Naive thymus-derived CD4-positive, alpha-beta T cell (primary cell): ENCODE data around the gene PTGR3. TPM values are rescaled to one million over a fixed set of nuclear protein-coding genes. Genes with fewer than 3 reads are reported as not detected.

ENCODE experiments used
- ATAC-seq: fragments of 150-1000 bp; cut with Tn5 transposase; 2 replicates; pipeline ENCODE4 v1.10.0; 2021; ENCODE audit warnings: mild to moderate bottlenecking, moderate library complexity
- CTCF ChIA-PET: fragments of 350-600 bp; sonication (Branson Sonifier 250); formaldehyde crosslinking; loops from one replicate; lab custom pipeline; 2021; ENCODE audit warnings: antibody characterized with exemption; lab: Charles Lee
- POLR2A ChIA-PET: fragments of 350-600 bp; sonication (Branson Sonifier 250); formaldehyde crosslinking; loops from one replicate; lab custom pipeline; 2021; ENCODE audit warnings: antibody characterized with exemption, inconsistent platforms; lab: Charles Lee
- DNase-seq, 9 donors: peaks; one replicate each; pipeline versions ENCODE4 v3.0.0 to v3.0.0-alpha.2; 2020 to 2022; ENCODE audit warnings: mixed read lengths in 1 of 9
- H3K27ac ChIP-seq: one replicate; pipeline ENCODE4 v1.7.0; 2013; ENCODE audit warnings: mild to moderate bottlenecking, low read depth, low read length, moderate library complexity
- H3K27me3 ChIP-seq, 2 donors: one replicate each; pipeline ENCODE4 v1.7.0; 2013; ENCODE audit warnings: low read length in 2 of 2, mild to moderate bottlenecking in 2 of 2, moderate library complexity in 2 of 2; ENCODE audit not compliant: control insufficient read depth in 2 of 2, insufficient read depth in 2 of 2
- H3K36me3 ChIP-seq, 3 experiments: 1 replicate in 2 of 3; 2 replicates in 1 of 3; pipeline ENCODE4 v1.7.0; 2013; ENCODE audit warnings: low read length in 3 of 3, mild to moderate bottlenecking in 3 of 3, moderate library complexity in 1 of 3; ENCODE audit not compliant: insufficient read depth in 3 of 3, control insufficient read depth in 2 of 3
- H3K4me1 ChIP-seq, 2 donors: one replicate each; pipeline ENCODE4 v1.7.0; 2013; ENCODE audit warnings: low read length in 2 of 2, mild to moderate bottlenecking in 2 of 2, moderate library complexity in 1 of 2; ENCODE audit not compliant: control insufficient read depth in 2 of 2, insufficient read depth in 2 of 2
- H3K4me3 ChIP-seq: 2 replicates; pipeline ENCODE4 v1.7.0; 2013; ENCODE audit warnings: mild to moderate bottlenecking, low read length
- H3K9me3 ChIP-seq, 3 experiments: 1 replicate in 2 of 3; 2 replicates in 1 of 3; pipeline ENCODE4 v1.7.0; 2013; ENCODE audit warnings: low read length in 3 of 3; ENCODE audit not compliant: control insufficient read depth in 2 of 3
- H3K27ac Mint-ChIP-seq, 9 donors: one replicate each; pipeline ENCODE4 v1.8.0; 2020 to 2022; ENCODE audit warnings: mixed read lengths in 9 of 9, mild to moderate bottlenecking in 8 of 9, moderate library complexity in 5 of 9, inconsistent platforms in 2 of 9
- H3K27me3 Mint-ChIP-seq, 5 donors: one replicate each; pipeline ENCODE4 v1.8.0; 2021 to 2022; ENCODE audit warnings: mixed read lengths in 5 of 5, mild to moderate bottlenecking in 1 of 5
- H3K36me3 Mint-ChIP-seq, 5 donors: one replicate each; pipeline ENCODE4 v1.8.0; 2020 to 2022; ENCODE audit warnings: mixed read lengths in 5 of 5, mild to moderate bottlenecking in 3 of 5, inconsistent platforms in 1 of 5
- H3K4me1 Mint-ChIP-seq, 7 donors: one replicate each; pipeline ENCODE4 v1.8.0; 2020 to 2022; ENCODE audit warnings: mixed read lengths in 7 of 7, mild to moderate bottlenecking in 3 of 7, inconsistent platforms in 1 of 7
- H3K4me3 Mint-ChIP-seq, 10 donors: one replicate each; pipeline ENCODE4 v1.8.0; 2020 to 2022; ENCODE audit warnings: mild to moderate bottlenecking in 10 of 10, mixed read lengths in 10 of 10, moderate library complexity in 6 of 10, inconsistent platforms in 2 of 10
- H3K9me3 Mint-ChIP-seq, 11 donors: one replicate each; pipeline ENCODE4 v1.8.0; 2020 to 2022; ENCODE audit warnings: mixed read lengths in 11 of 11, mild to moderate bottlenecking in 4 of 11, inconsistent platforms in 1 of 11, moderate library complexity in 1 of 11
- intact Hi-C, 2 donors: fragments of 100-400 bp; cut with micrococcal nuclease; formaldehyde crosslinking; loops; one replicate each; pipeline ENCODE4 v1.15.1; 2023
- polyA plus RNA-seq, 2 donors: library from polyadenylated mRNA; unstranded; fragments of 300-500 nt; fragmentation: Illumina TruSeq; gene quantifications; one replicate each; pipeline ENCODE4 v1.2.3, GENCODE V29; 2021
- total RNA-seq, 6 experiments: library from RNA in 5 of 6; stranded (reverse) in 5 of 6; gene quantifications; 1 replicate in 5 of 6; 2 replicates in 1 of 6; pipeline ENCODE4 v1.2.3 and lab custom pipeline; 2021 to 2026

The PTGR3 gene
- total and polyA plus RNA-seq, 7 experiments from 2014 or later: 17.0 to 59.1 (median 27.4) TPM

- Mint-ChIP-seq H3K9me3 (peaks cover 0 to 13% (median 0%) of the 10 kb centered on the region in 11 donors), H3K4me1 (peaks cover 7 to 24% (median 12%) of the 10 kb centered on the region in 7 donors), H3K36me3 (peaks cover 0 to 4% (median 0%) of the 10 kb centered on the region in 5 donors), H3K4me3 (no peak overlapping the region), H3K27ac (no peak overlapping the region), H3K27me3 (peaks cover 0 to 4% (median 0%) of the 10 kb centered on the region in 5 donors)
- Histone ChIP-seq H3K27ac (no peak overlapping the region), H3K9me3 (peaks cover 0 to 6% (median 0%) of the 10 kb centered on the region in 3 experiments), H3K4me3 (no peak overlapping the region), H3K36me3 (no peaks in the 10 kb centered on the region), H3K27me3 (no peaks in the 10 kb centered on the region), H3K4me1 (no peaks in the 10 kb centered on the region)
- ATAC-seq (no peak), DNase-seq (no peak)
- POLR2A ChIA-PET: interaction anchor here (1.5 kb wide), 1 partner anchor 47 kb away, joined by 4 read pairs; the partner anchor contains the start of gene TSHZ1
- intact Hi-C loops: no loop called here
- CTCF ChIA-PET: no interaction called here
Observed at GRCh38 chr18:75163736-75164135, 45.2 kb downstream of the PTGR3 start.

- H3K27me3 Mint-ChIP-seq: peaks cover 0 to 4% (median 0%) of the 10 kb centered on the region in 5 donors
- no peak overlapping the region for H3K27ac Mint-ChIP-seq
- DNase-seq (no peak), ATAC-seq (no peak)
- Histone ChIP-seq H3K9me3 (peaks cover 0 to 6% (median 0%) of the 10 kb centered on the region in 3 experiments), H3K36me3 (no peaks in the 10 kb centered on the region), H3K4me3 (no peak overlapping the region), H3K27me3 (no peaks in the 10 kb centered on the region), H3K27ac (no peak overlapping the region), H3K4me1 (no peaks in the 10 kb centered on the region)
- ChIA-PET POLR2A (interaction anchor here (0.7 to 1.5 kb wide), 2 partner anchors 48 to 120 kb away, joined by 3 to 4 read pairs; partner anchors contain the start of gene TSHZ1), CTCF (no interaction called here)
- H3K4me1 Mint-ChIP-seq: peaks cover 7 to 24% (median 12%) of the 10 kb centered on the region in 7 donors
- intact Hi-C loops: no loop called here
- H3K9me3 Mint-ChIP-seq: peaks cover 0 to 13% (median 0%) of the 10 kb centered on the region in 11 donors
- peak overlapping the region in 1 of 10 donors; percentile 10 for H3K4me3 Mint-ChIP-seq
- peaks cover 0 to 4% (median 0%) of the 10 kb centered on the region in 5 donors for H3K36me3 Mint-ChIP-seq
Observed at GRCh38 chr18:75162978-75163377, 46.0 kb downstream of the PTGR3 start.

DNA sequence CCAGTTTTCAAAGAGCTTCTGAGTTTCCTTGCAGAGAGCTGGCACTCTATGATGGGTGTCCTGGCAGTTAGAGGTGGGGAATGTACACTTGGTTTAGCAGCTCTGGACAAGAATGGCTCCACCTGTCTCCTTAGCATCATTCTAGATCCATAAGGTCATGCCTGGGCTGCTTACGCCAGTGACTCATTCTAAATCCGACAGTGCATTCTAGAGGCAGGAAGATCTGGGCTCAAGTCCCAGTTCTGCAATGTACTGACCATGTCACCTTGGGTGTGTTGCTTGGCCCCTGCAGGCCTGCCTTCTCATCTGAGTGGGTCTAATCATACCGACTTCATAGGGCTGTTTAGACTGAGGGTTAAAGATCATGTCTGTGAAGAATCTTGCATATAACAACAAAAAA lies 46.5 kb downstream of the PTGR3 start:
- intact Hi-C loops: no loop called here
- ChIA-PET CTCF (no interaction called here), POLR2A (interaction anchor here (0.7 to 1.5 kb wide), 2 partner anchors 48 to 120 kb away, joined by 3 to 4 read pairs; partner anchors contain the start of gene TSHZ1)
- no peak overlapping the region for H3K27ac ChIP-seq
- peaks cover 7 to 24% (median 12%) of the 10 kb centered on the region in 7 donors for H3K4me1 Mint-ChIP-seq
- ATAC-seq (no peak), DNase-seq (no peak)
- peaks cover 0 to 4% (median 0%) of the 10 kb centered on the region in 5 donors for H3K27me3 Mint-ChIP-seq
- no peaks in the 10 kb centered on the region for H3K36me3 ChIP-seq
- H3K4me1 ChIP-seq: no peaks in the 10 kb centered on the region
- no peak overlapping the region for H3K4me3 ChIP-seq
- H3K9me3 Mint-ChIP-seq: peaks cover 0 to 13% (median 0%) of the 10 kb centered on the region in 11 donors
- H3K27me3 ChIP-seq: no peaks in the 10 kb centered on the region
- peak overlapping the region in 2 of 9 donors; percentile 88 for H3K27ac Mint-ChIP-seq
- peaks cover 0 to 6% (median 0%) of the 10 kb centered on the region in 3 experiments for H3K9me3 ChIP-seq
- H3K4me3 Mint-ChIP-seq: peak overlapping the region in 6 of 10 donors; percentile 25 to 95 (median 90)
- peaks cover 0 to 4% (median 0%) of the 10 kb centered on the region in 5 donors for H3K36me3 Mint-ChIP-seq

DNA sequence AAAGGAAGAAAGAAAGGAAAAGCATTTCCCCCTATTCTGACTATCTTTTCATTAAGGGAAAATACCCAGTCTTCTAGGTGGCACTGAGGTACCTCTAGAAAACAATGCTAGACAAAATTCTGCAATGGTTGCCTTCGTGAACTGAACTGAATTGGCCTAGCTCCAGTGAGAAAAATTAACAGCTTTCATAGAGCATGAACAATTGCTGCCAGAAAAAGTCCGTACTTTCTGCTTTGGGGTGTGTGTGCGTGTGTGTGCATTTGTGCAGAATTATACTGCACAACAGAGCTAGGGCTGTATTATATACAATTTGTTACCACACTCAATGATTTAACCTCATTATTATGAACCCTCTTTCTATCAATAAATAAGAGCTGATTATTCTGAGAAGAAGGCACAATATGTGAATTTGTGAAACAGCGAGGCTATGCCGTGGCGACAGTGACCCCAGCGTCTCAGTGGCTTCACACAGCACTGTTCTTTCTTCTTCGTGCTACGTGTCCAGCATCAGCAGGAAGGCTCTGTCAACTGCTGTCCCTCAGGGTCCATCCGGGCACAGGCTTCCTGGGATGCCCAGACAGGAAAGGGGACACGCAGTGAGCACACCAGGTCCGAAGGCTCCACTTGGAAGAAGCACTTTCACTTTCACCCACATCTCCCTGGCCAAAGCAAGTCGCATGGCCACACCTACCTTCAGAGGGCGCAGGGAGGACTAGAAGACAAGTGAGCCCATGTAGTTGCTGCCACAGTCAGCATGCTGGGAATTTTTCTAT lies 47.5 kb downstream of the PTGR3 start:
- H3K27ac ChIP-seq: peak overlapping the region; percentile 69
- DNase-seq (peak in 7 of 9 donors; percentile 26 to 51 (median 37)), ATAC-seq (peak; percentile 77)
- H3K4me1 ChIP-seq: no peaks in the 10 kb centered on the region
- peaks cover 0 to 4% (median 0%) of the 10 kb centered on the region in 5 donors for H3K27me3 Mint-ChIP-seq
- peak overlapping the region; percentile 80 to 95 (median 91) for H3K4me3 Mint-ChIP-seq
- H3K36me3 Mint-ChIP-seq: peaks cover 0 to 4% (median 0%) of the 10 kb centered on the region in 5 donors
- H3K4me1 Mint-ChIP-seq: peaks cover 7 to 28% (median 12%) of the 10 kb centered on the region in 7 donors
- peak overlapping the region; percentile 77 for H3K4me3 ChIP-seq
- H3K9me3 Mint-ChIP-seq: peaks cover 0 to 13% (median 0%) of the 10 kb centered on the region in 11 donors
- H3K27ac Mint-ChIP-seq: peak overlapping the region in 8 of 9 donors; percentile 79 to 93 (median 88)
- no peaks in the 10 kb centered on the region for H3K27me3 ChIP-seq
- no peaks in the 10 kb centered on the region for H3K36me3 ChIP-seq
- intact Hi-C loops: loop anchor here in 1 of 2 donors (1.0 to 2.0 kb wide), 4 partner anchors 47 to 318 kb away; partner anchors contain the start of gene PTGR3
- ChIA-PET POLR2A (interaction anchor here (0.6 to 0.7 kb wide), 3 partner anchors 72 to 114 kb away, joined by 3 read pairs; no protein-coding TSS in a partner anchor), CTCF (interaction anchor here (0.5 kb wide), 1 partner anchor 547 kb away, joined by 3 read pairs; no protein-coding TSS in a partner anchor)
- peaks cover 0 to 6% (median 0%) of the 10 kb centered on the region in 3 experiments for H3K9me3 ChIP-seq

DNA sequence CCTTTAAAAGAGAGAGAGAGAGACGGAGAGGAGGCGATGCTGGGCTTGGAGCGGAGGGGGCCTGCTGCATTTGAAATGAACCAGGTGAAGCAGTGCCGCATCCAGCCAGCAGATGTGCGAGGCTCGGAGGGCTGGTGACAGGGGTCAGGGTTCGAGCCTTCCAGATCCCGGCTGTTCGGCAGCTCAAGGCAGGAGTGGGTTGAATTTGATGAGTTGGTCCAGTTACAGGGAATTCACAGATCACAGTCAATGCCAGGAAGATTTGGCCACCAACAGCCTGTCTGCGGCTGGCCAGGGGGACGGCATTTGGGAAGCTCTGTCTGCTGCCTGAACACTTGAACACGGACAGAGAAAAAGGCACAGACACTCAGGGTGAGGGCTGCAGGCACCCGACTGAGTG lies 48.6 kb downstream of the PTGR3 start:
- no peak for DNase-seq
- Mint-ChIP-seq H3K36me3 (peaks cover 0 to 4% (median 0%) of the 10 kb centered on the region in 5 donors), H3K4me3 (peak overlapping the region in 8 of 10 donors; percentile 18 to 90 (median 42)), H3K27me3 (peaks cover 0 to 4% (median 0%) of the 10 kb centered on the region in 5 donors), H3K27ac (peak overlapping the region in 2 of 9 donors; percentile 49 to 88), H3K9me3 (peaks cover 0 to 5% (median 0%) of the 10 kb centered on the region in 11 donors), H3K4me1 (peaks cover 7 to 28% (median 12%) of the 10 kb centered on the region in 7 donors)
- ChIA-PET CTCF (no interaction called here), POLR2A (interaction anchor here (0.7 kb wide), 1 partner anchor 73 kb away, joined by 3 read pairs; no protein-coding TSS in a partner anchor)
- intact Hi-C loops: loop anchor here in 1 of 2 donors (2.0 kb wide), 1 partner anchor 48 kb away; the partner anchor contains the start of gene PTGR3
- Histone ChIP-seq H3K4me3 (no peak overlapping the region), H3K36me3 (no peaks in the 10 kb centered on the region), H3K27ac (no peak overlapping the region), H3K4me1 (no peaks in the 10 kb centered on the region), H3K27me3 (no peaks in the 10 kb centered on the region), H3K9me3 (peaks cover 0 to 6% (median 0%) of the 10 kb centered on the region in 3 experiments)
- ATAC-seq: no peak

DNA sequence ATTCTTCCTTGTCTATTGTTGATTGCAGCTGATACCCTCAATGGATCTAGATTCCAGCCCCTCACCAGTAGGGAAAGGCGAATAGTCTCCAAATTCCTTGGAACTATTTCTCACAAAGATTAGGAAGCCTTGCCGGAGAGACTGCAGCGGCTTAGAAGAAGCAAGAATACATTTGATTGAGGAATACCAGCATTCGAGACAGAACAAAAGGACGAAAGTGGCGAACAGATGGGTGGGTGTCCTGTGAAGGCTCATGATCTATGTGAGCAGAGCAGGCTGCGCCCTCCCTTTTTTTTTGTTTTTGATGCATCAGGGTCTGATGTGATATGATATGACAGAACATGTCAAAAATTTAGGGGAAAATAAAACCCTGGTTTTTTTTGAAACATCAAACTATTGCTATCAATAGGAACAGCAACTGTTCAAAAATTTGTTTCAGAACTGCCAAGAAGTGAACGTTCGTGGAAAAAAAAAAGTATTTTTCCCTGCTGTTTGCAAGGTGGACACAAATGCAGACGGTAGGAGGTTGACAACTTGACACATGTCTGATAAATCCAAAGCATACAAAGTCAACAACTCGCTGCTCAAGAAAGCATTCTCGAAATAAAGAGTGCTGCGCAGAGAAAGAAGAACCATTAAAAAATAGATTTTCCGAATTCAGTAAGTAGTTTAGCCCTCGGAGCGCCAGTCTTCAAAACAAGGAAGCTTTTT lies 49.1 kb downstream of the PTGR3 start:
- Mint-ChIP-seq H3K27ac (peak overlapping the region in 2 of 9 donors; percentile 66 to 88), H3K4me1 (peaks cover 7 to 28% (median 14%) of the 10 kb centered on the region in 7 donors), H3K4me3 (peak overlapping the region in 8 of 10 donors; percentile 18 to 90 (median 42)), H3K9me3 (peaks cover 0 to 4% (median 2%) of the 10 kb centered on the region in 11 donors), H3K27me3 (peaks cover 0 to 5% (median 0%) of the 10 kb centered on the region in 5 donors), H3K36me3 (peaks cover 0 to 7% (median 0%) of the 10 kb centered on the region in 5 donors)
- H3K36me3 ChIP-seq: no peaks in the 10 kb centered on the region
- no peaks in the 10 kb centered on the region for H3K27me3 ChIP-seq
- H3K4me1 ChIP-seq: no peaks in the 10 kb centered on the region
- H3K4me3 ChIP-seq: no peak overlapping the region
- ATAC-seq: no peak
- ChIA-PET CTCF (no interaction called here), POLR2A (no interaction called here)
- no peak overlapping the region for H3K27ac ChIP-seq
- intact Hi-C loops: loop anchor here in 1 of 2 donors (2.0 kb wide), 1 partner anchor 49 kb away; the partner anchor contains the start of gene PTGR3
- peaks cover 0 to 2% (median 0%) of the 10 kb centered on the region in 3 experiments for H3K9me3 ChIP-seq
- no peak for DNase-seq
